Fibroblast of lung (primary cell): ENCODE data around the gene MGLL. TPM values are rescaled to one million over a fixed set of nuclear protein-coding genes. Genes with fewer than 3 reads are reported as not detected.

Experiments
- DNase-seq, 2 donors: peaks; one replicate each; pipeline versions ENCODE4 v3.0.0 to v3.0.0-alpha.2; 2010; ENCODE audit warnings: low read depth in 2 of 2
- H2AFZ ChIP-seq: 2 replicates; pipeline ENCODE4 v1.5.1; 2012; ENCODE audit warnings: low read length, control low read depth, inconsistent platforms
- H3K27ac ChIP-seq: 2 replicates; pipeline ENCODE4 v1.5.1; 2011; ENCODE audit warnings: low read length, control low read depth; ENCODE audit not compliant: insufficient read depth
- H3K27me3 ChIP-seq: 2 replicates; pipeline ENCODE4 v1.5.1; 2011; ENCODE audit warnings: mild to moderate bottlenecking, low read length; ENCODE audit not compliant: control insufficient read depth, insufficient read depth
- H3K36me3 ChIP-seq: 2 replicates; pipeline ENCODE4 v1.5.1; 2011; ENCODE audit warnings: low read length; ENCODE audit not compliant: control insufficient read depth, insufficient read depth
- H3K4me1 ChIP-seq: 2 replicates; pipeline ENCODE4 v1.5.1; 2011; ENCODE audit warnings: low read length; ENCODE audit not compliant: control insufficient read depth, insufficient read depth; ENCODE audit errors: extremely low read depth
- H3K4me2 ChIP-seq: 2 replicates; pipeline ENCODE4 v1.5.1; 2011; ENCODE audit warnings: low read length, control low read depth; ENCODE audit not compliant: insufficient read depth; ENCODE audit errors: extremely low read depth
- H3K4me3 ChIP-seq, 4 experiments: fragments of 200-600 bp in 1 of 4; sonication (generic) in 1 of 4; replicated peaks in 1 of 4; 2 replicates each; pipeline ENCODE4 v1.5.1; 2011 to 2016; ENCODE audit warnings: low read length in 4 of 4, low read depth in 3 of 4, mild to moderate bottlenecking in 3 of 4, control low read depth in 2 of 4, inconsistent platforms in 1 of 4, mixed read lengths in 1 of 4; ENCODE audit not compliant: insufficient read depth in 1 of 4; ENCODE audit errors: control extremely low read depth in 1 of 4
- H3K79me2 ChIP-seq: 2 replicates; pipeline ENCODE4 v1.5.1; 2012; ENCODE audit warnings: mild to moderate bottlenecking, low read length, inconsistent platforms; ENCODE audit not compliant: control insufficient read depth, insufficient read depth
- H3K9ac ChIP-seq: 2 replicates; pipeline ENCODE4 v1.5.1; 2011; ENCODE audit warnings: mild to moderate bottlenecking, low read length, control low read depth; ENCODE audit not compliant: insufficient read depth
- H3K9me3 ChIP-seq: 2 replicates; pipeline ENCODE4 v1.5.1; 2012; ENCODE audit warnings: low read depth, low read length; ENCODE audit not compliant: control insufficient read depth, insufficient read depth
- H4K20me1 ChIP-seq: 2 replicates; pipeline ENCODE4 v1.5.1; 2011; ENCODE audit warnings: low read length; ENCODE audit not compliant: control insufficient read depth, insufficient read depth; ENCODE audit errors: extremely low read depth
- EZH2 ChIP-seq: IDR thresholded peaks from 2 replicates; pipeline ENCODE4 v1.5.1; 2012; ENCODE audit warnings: low read length, control low read depth, mild to moderate bottlenecking; ENCODE audit errors: missing control alignments
- polyA plus RNA-seq, 2 donors: library from polyadenylated mRNA; depleted of rRNA in 1 of 2; stranded (reverse) in 1 of 2; unstranded in 1 of 2; fragments of >200 nt; gene quantifications; 2 replicates each; pipeline ENCODE4 v1.2.1, GENCODE V29; 2011 to 2012; ENCODE audit warnings: missing spikeins in 1 of 2
- total RNA-seq: library from RNA; depleted of rRNA; stranded (reverse); fragments of >200 nt; gene quantifications from 2 replicates; pipeline ENCODE4 v1.2.1, GENCODE V29; 2014
- TF ChIP-seq, protein P1 (sequence below), 2 donors: IDR thresholded peaks in 1 of 2; conservative IDR thresholded peaks in 1 of 2; 1 replicate in 1 of 2; 2 replicates in 1 of 2; pipeline ENCODE4 v1.5.1; 2011 to 2012; ENCODE audit warnings: low read length in 2 of 2, control low read depth in 1 of 2, inconsistent platforms in 1 of 2, low read depth in 1 of 2, mild to moderate bottlenecking in 1 of 2

The MGLL gene
- total and polyA plus RNA-seq, 2 donors (not counting 1 experiment from before 2014, with no cell fraction given) = 60.1 to 122 TPM

DNA sequence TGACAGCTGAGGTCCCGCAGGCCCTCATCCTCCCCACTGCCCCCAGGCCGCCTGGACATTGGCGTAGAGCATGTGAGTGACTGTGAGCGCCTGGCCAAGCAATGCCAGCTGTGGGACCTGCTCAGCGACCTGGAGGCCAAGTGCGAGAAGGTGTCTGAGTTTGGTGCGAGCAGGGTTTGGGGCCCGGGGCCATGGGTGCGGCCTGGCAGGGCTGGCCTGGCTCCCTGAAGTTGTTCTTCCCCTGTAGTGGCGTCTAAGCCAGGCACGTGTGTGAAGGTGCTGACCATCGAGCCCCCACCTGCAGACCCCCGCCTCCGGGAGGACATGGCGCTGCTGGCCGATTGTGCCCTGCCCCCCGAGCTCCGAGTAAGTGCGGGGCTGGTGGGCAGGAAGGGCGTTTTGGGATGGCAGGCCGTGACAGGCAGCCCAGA is 145.4 kb downstream of the MGLL start:
- Histone ChIP-seq H3K9me3 (no peaks in the 10 kb centered on the region), H3K79me2 (no peaks in the 10 kb centered on the region), H3K4me2 (no peak overlapping the region), H2AFZ (no peak overlapping the region), H3K4me1 (no peaks in the 10 kb centered on the region), H3K27me3 (no peaks in the 10 kb centered on the region), H3K9ac (no peak overlapping the region), H3K27ac (no peak overlapping the region), H4K20me1 (no peaks in the 10 kb centered on the region), H3K4me3 (no peak overlapping the region), H3K36me3 (peaks cover 2% of the 10 kb centered on the region)
- TF ChIP-seq, protein P1, sequence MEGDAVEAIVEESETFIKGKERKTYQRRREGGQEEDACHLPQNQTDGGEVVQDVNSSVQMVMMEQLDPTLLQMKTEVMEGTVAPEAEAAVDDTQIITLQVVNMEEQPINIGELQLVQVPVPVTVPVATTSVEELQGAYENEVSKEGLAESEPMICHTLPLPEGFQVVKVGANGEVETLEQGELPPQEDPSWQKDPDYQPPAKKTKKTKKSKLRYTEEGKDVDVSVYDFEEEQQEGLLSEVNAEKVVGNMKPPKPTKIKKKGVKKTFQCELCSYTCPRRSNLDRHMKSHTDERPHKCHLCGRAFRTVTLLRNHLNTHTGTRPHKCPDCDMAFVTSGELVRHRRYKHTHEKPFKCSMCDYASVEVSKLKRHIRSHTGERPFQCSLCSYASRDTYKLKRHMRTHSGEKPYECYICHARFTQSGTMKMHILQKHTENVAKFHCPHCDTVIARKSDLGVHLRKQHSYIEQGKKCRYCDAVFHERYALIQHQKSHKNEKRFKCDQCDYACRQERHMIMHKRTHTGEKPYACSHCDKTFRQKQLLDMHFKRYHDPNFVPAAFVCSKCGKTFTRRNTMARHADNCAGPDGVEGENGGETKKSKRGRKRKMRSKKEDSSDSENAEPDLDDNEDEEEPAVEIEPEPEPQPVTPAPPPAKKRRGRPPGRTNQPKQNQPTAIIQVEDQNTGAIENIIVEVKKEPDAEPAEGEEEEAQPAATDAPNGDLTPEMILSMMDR (conservative IDR thresholded peaks at IDR 0.05 in 1 of 2, IDR thresholded peaks at IDR 0.05 in 1 of 2; ENCODE audit: low read depth in 1 of 2, low read length in 2 of 2) = no peak
- TF ChIP-seq EZH2 = no peak
- DNase-seq = no peak

DNA sequence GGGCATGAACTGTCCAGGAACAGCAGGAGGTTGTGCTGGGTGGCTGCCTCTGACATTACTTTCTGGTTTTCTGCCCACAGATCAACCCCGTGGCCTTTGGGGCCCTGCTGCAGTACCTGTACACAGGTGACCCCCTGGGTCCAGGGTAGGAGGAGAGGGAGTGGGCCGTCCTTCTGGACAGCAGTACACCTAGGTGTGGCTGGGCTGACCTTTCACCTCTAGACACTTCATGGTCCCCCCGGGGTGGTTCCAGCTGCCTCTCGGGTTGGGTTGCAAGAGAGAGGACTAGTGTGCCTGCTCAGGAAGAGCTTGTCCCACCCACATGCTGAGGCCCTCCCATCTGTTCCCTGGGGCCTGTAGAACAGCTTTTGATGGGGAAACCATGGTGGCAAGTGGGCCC is 145.9 kb downstream of the MGLL start:
- H3K9me3 ChIP-seq = no peaks in the 10 kb centered on the region
- peaks cover 2% of the 10 kb centered on the region for H3K36me3 ChIP-seq
- no peak overlapping the region for H3K9ac ChIP-seq
- no peak for TF ChIP-seq EZH2
- TF ChIP-seq, protein P1 (conservative IDR thresholded peaks at IDR 0.05 in 1 of 2, IDR thresholded peaks at IDR 0.05 in 1 of 2; ENCODE audit: low read depth in 1 of 2, low read length in 2 of 2) = no peak
- no peak overlapping the region for H3K27ac ChIP-seq
- no peak for DNase-seq
- no peak overlapping the region for H3K4me3 ChIP-seq
- no peaks in the 10 kb centered on the region for H4K20me1 ChIP-seq
- H3K79me2 ChIP-seq = no peaks in the 10 kb centered on the region
- no peak overlapping the region for H2AFZ ChIP-seq
- no peaks in the 10 kb centered on the region for H3K27me3 ChIP-seq
- H3K4me1 ChIP-seq = no peaks in the 10 kb centered on the region
- H3K4me2 ChIP-seq = no peak overlapping the region

DNA sequence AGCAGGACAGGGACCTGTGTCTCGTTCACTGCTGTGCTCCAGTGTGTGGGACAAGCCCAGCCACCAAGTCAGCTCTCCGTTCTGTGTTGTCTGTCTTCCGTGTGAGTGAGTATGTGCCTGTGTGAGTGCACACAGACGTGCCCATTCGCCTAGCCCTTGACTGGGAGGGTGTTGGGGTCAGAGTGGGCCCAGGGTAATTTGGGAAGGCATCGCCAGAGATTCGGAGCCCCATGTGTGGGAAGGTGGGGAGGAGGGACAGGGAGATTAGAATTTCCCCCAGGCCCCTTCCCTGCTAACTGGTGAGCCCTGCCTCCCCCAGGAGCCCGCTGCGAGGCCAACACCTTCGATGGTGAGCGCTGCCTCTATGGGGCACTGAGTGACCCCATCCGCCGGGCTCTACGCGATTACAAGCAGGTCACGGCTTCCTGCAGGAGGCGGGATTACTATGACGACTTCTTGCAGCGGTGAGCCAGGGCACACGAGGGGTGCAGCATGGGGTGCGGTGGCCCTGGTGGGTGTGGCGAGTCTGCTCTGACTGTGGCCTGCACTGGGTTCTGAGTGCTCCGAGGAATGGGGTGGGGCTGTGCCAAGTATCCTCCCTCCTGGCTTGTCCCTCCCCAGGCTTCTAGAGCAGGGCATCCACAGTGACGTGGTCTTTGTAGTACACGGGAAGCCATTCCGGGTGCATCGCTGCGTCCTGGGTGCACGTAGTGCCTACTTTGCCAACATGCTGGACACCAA is 146.5 kb downstream of the MGLL start:
- no peak for DNase-seq
- TF ChIP-seq EZH2 = no peak
- H4K20me1 ChIP-seq = no peaks in the 10 kb centered on the region
- H3K4me2 ChIP-seq = no peak overlapping the region
- no peak overlapping the region for H3K27ac ChIP-seq
- H3K9ac ChIP-seq = no peak overlapping the region
- no peaks in the 10 kb centered on the region for H3K9me3 ChIP-seq
- H3K79me2 ChIP-seq = no peaks in the 10 kb centered on the region
- no peak overlapping the region for H3K4me3 ChIP-seq
- no peaks in the 10 kb centered on the region for H3K4me1 ChIP-seq
- peaks cover 2% of the 10 kb centered on the region for H3K36me3 ChIP-seq
- no peaks in the 10 kb centered on the region for H3K27me3 ChIP-seq
- H2AFZ ChIP-seq = no peak overlapping the region
